K562 (cell line): ENCODE data around the gene IRX3.

ENCODE experiments used
- ELF4 ChIP-seq: fragments of 450-650 bp; formaldehyde crosslinking; IDR thresholded peaks from 2 replicates; pipeline ENCODE4 v1.4.0; 2022; ENCODE audit warnings: missing genetic modification characterization
- MAFK ChIP-seq: IDR thresholded peaks from 2 replicates; pipeline ENCODE4 v1.6.1; 2011; ENCODE audit warnings: low read length, improper control_type of control experiment
- MXI1 ChIP-seq: IDR thresholded peaks from 2 replicates; pipeline ENCODE4 v1.6.1; 2011; ENCODE audit warnings: low read depth, mild to moderate bottlenecking, improper control_type of control experiment, low read length
- SP1 ChIP-seq: sonication (generic); formaldehyde crosslinking; IDR thresholded peaks from 2 replicates; pipeline ENCODE4 v1.8.1; 2022; ENCODE audit warnings: mild to moderate bottlenecking, missing genetic modification reagents
- YY1 ChIP-seq, 3 experiments: IDR thresholded peaks; 2 replicates each; pipeline ENCODE4 v1.6.1; 2011; ENCODE audit warnings: low read length in 2 of 3, mild to moderate bottlenecking in 2 of 3, moderate library complexity in 2 of 3, borderline replicate concordance in 1 of 3, control low read depth in 1 of 3, low read depth in 1 of 3; ENCODE audit not compliant: insufficient read depth in 3 of 3, insufficient replicate concordance in 2 of 3, control insufficient read depth in 1 of 3, insufficient read length in 1 of 3; ENCODE audit errors: extremely low read depth in 1 of 3
- ZNF175 ChIP-seq: fragments of 200-800 bp; sonication (Bioruptor generic); IDR thresholded peaks from 2 replicates; pipeline ENCODE4 v1.6.1; 2016; ENCODE audit warnings: low read depth, mild to moderate bottlenecking, missing genetic modification characterization, missing compliant biosample characterization
- ZNF274 ChIP-seq: IDR thresholded peaks from 2 replicates; pipeline ENCODE4 v1.6.1; 2011; ENCODE audit warnings: low read depth, mild to moderate bottlenecking, low read length, moderate library complexity, borderline replicate concordance
- TF ChIP-seq, protein P1 (sequence below): sonication (generic); formaldehyde crosslinking; IDR thresholded peaks from 2 replicates; pipeline ENCODE4 v1.4.0; 2020; ENCODE audit warnings: mild to moderate bottlenecking, missing genetic modification reagents
- TF ChIP-seq, protein P2 (sequence below): sonication (generic); formaldehyde crosslinking; IDR thresholded peaks from 2 replicates; pipeline ENCODE4 v1.9.0; 2022; ENCODE audit warnings: mild to moderate bottlenecking, missing genetic modification reagents

- TF ChIP-seq ZNF274 = no peak
- TF ChIP-seq ZNF175 (CRISPR knock-in tag) = no peak
- TF ChIP-seq ELF4 = no peak
- TF ChIP-seq, protein P1, sequence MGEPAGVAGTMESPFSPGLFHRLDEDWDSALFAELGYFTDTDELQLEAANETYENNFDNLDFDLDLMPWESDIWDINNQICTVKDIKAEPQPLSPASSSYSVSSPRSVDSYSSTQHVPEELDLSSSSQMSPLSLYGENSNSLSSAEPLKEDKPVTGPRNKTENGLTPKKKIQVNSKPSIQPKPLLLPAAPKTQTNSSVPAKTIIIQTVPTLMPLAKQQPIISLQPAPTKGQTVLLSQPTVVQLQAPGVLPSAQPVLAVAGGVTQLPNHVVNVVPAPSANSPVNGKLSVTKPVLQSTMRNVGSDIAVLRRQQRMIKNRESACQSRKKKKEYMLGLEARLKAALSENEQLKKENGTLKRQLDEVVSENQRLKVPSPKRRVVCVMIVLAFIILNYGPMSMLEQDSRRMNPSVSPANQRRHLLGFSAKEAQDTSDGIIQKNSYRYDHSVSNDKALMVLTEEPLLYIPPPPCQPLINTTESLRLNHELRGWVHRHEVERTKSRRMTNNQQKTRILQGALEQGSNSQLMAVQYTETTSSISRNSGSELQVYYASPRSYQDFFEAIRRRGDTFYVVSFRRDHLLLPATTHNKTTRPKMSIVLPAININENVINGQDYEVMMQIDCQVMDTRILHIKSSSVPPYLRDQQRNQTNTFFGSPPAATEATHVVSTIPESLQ = no peak
- no peak for TF ChIP-seq YY1 (IDR thresholded peaks at IDR 0.05; ENCODE audit: borderline replicate concordance in 1 of 3, control insufficient read depth in 1 of 3, extremely low read depth in 1 of 3, insufficient read depth in 3 of 3, insufficient read length in 1 of 3, insufficient replicate concordance in 2 of 3, low read depth in 1 of 3, low read length in 2 of 3)
- TF ChIP-seq, protein P2, sequence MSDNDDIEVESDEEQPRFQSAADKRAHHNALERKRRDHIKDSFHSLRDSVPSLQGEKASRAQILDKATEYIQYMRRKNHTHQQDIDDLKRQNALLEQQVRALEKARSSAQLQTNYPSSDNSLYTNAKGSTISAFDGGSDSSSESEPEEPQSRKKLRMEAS = no peak
- TF ChIP-seq MAFK = no peak
- no peak for TF ChIP-seq SP1 (CRISPR knock-in tag)
- no peak for TF ChIP-seq MXI1
These were observed 20.1 kb downstream of the IRX3 start for GRCh38 chr16:54266363-54266955.
